Measurements from ENCODE around the gene INTS3.

- TF ChIP-seq ZNF274 (IDR thresholded peaks at IDR 0.05; ENCODE audit: low read depth, low read length) (no peak), SUZ12 (IDR thresholded peaks at IDR 0.05; ENCODE audit: extremely low read depth, insufficient read depth, insufficient read length) (no peak)
Measured at GRCh38 chr1:153805042-153805745, 77.3 kb downstream of the INTS3 start.
